H1 (cell line): ENCODE measurements around the gene PHRF1. TPM values are rescaled to one million over a fixed set of nuclear protein-coding genes. Genes with fewer than 3 reads are reported as not detected.

Experiments
- CTCF ChIA-PET: fragments of 300-600 bp; sonication (Branson Sonifier 250); formaldehyde crosslinking; loops from one replicate; lab custom pipeline; 2021; ENCODE audit not compliant: partially characterized antibody; lab: Charles Lee
- POLR2A ChIA-PET: fragments of 300-600 bp; sonication (Branson Sonifier 250); formaldehyde crosslinking; loops from one replicate; lab custom pipeline; 2021; ENCODE audit warnings: inconsistent platforms; ENCODE audit not compliant: partially characterized antibody; lab: Charles Lee
- DNase-seq, 2 experiments: peaks; one replicate each; pipeline versions ENCODE4 v3.0.0 to v3.0.0-alpha.2; 2010 to 2022; ENCODE audit warnings: low spot score in 2 of 2, low read depth in 1 of 2, mixed read lengths in 1 of 2
- FAIRE-seq: peaks from 2 replicates; lab custom pipeline; 2011; peaks lifted over from hg19 to GRCh38; lab: Jason Lieb, UNC
- H2AFZ ChIP-seq: 2 replicates; pipeline ENCODE4 v1.8.1; 2012; ENCODE audit warnings: low read length, inconsistent platforms
- H2AK5ac ChIP-seq: 2 replicates; pipeline ENCODE4 v1.6.1; 2013; ENCODE audit warnings: low read depth, low read length
- H2BK120ac ChIP-seq: replicated peaks from 2 replicates; pipeline ENCODE3; 2013; ENCODE audit warnings: low read depth, low read length, inconsistent platforms
- H2BK12ac ChIP-seq: 2 replicates; pipeline ENCODE4 v1.6.1; 2013; ENCODE audit warnings: low read depth, low read length
- H2BK15ac ChIP-seq: 2 replicates; pipeline ENCODE4 v1.6.1; 2013; ENCODE audit warnings: low read length
- H2BK20ac ChIP-seq: 2 replicates; pipeline ENCODE4 v1.6.1; 2013; ENCODE audit warnings: low read length
- H2BK5ac ChIP-seq: 2 replicates; pipeline ENCODE4 v1.6.1; 2013; ENCODE audit warnings: low read depth, low read length
- H3K14ac ChIP-seq: 2 replicates; pipeline ENCODE4 v1.6.1; 2013; ENCODE audit warnings: inconsistent platforms; ENCODE audit not compliant: insufficient read length
- H3K18ac ChIP-seq: 2 replicates; pipeline ENCODE4 v1.6.1; 2013; ENCODE audit warnings: low read length; ENCODE audit errors: extremely low read depth
- H3K23ac ChIP-seq: 2 replicates; pipeline ENCODE4 v1.6.1; 2013; ENCODE audit warnings: inconsistent platforms; ENCODE audit not compliant: insufficient read length
- H3K23me2 ChIP-seq: 2 replicates; pipeline ENCODE4 v1.6.1; 2013; ENCODE audit warnings: low read depth, low read length
- H3K27ac ChIP-seq: 2 replicates; pipeline ENCODE4 v1.6.1; 2011; ENCODE audit warnings: low read depth, low read length, inconsistent platforms
- H3K27me3 ChIP-seq, 4 experiments: replicated peaks in 1 of 4; 1 replicate in 1 of 4; 2 replicates in 3 of 4; pipeline versions ENCODE4 v1.6.1 to v1.8.1; 2011 to 2013; ENCODE audit warnings: low read length in 3 of 4, mild to moderate bottlenecking in 3 of 4, inconsistent platforms in 2 of 4, mixed read lengths in 2 of 4, moderate library complexity in 1 of 4; ENCODE audit not compliant: control insufficient read depth in 3 of 4, insufficient read depth in 3 of 4; ENCODE audit errors: extremely low read depth in 1 of 4
- H3K36me3 ChIP-seq, 4 experiments: 2 replicates each; pipeline versions ENCODE4 v1.6.1 to v1.8.1; 2011 to 2013; ENCODE audit warnings: mild to moderate bottlenecking in 4 of 4, low read length in 3 of 4, moderate library complexity in 2 of 4, control low read depth in 1 of 4, inconsistent platforms in 1 of 4; ENCODE audit not compliant: insufficient read depth in 4 of 4, control insufficient read depth in 2 of 4
- H3K4ac ChIP-seq: replicated peaks from 2 replicates; pipeline ENCODE3; 2013; ENCODE audit warnings: low read length, low read depth, mixed read lengths, inconsistent platforms; ENCODE audit not compliant: insufficient read length
- H3K4me1 ChIP-seq, 4 experiments: replicated peaks in 1 of 4; 1 replicate in 1 of 4; 2 replicates in 3 of 4; pipeline versions ENCODE4 v1.6.1 to v1.8.1; 2011 to 2013; ENCODE audit warnings: low read length in 3 of 4, inconsistent platforms in 2 of 4, mixed read lengths in 1 of 4; ENCODE audit not compliant: insufficient read depth in 4 of 4, control insufficient read depth in 3 of 4
- H3K4me2 ChIP-seq, 2 experiments: 2 replicates each; pipeline versions ENCODE4 v1.6.1 to v1.8.1; 2011 to 2013; ENCODE audit warnings: low read depth in 2 of 2, low read length in 2 of 2, control low read depth in 1 of 2, inconsistent platforms in 1 of 2, mild to moderate bottlenecking in 1 of 2; ENCODE audit not compliant: insufficient read depth in 1 of 2
- H3K4me3 ChIP-seq, 4 experiments: fragments of 200-600, 300-600 bp in 1 of 4; sonication (generic), shearing (Covaris generic), sonication (Bioruptor Twin) in 1 of 4; 2 replicates each; pipeline versions ENCODE4 v1.5.1 to v1.8.1; 2011 to 2016; ENCODE audit warnings: low read length in 4 of 4, low read depth in 3 of 4, control low read depth in 2 of 4, inconsistent platforms in 2 of 4, mild to moderate bottlenecking in 2 of 4, mixed read lengths in 1 of 4, moderate library complexity in 1 of 4; ENCODE audit not compliant: insufficient read depth in 2 of 4; ENCODE audit errors: extremely low read depth in 1 of 4
- H3K56ac ChIP-seq: replicated peaks from 2 replicates; pipeline ENCODE3; 2013; ENCODE audit warnings: low read depth, mild to moderate bottlenecking, mixed read lengths, low read length, inconsistent platforms; ENCODE audit not compliant: insufficient read length
- H3K79me1 ChIP-seq: 2 replicates; pipeline ENCODE4 v1.6.1; 2013; ENCODE audit warnings: low read depth, low read length, control low read depth
- H3K79me2 ChIP-seq, 2 experiments: 2 replicates each; pipeline versions ENCODE4 v1.6.1 to v1.8.1; 2012 to 2013; ENCODE audit warnings: low read length in 2 of 2, mild to moderate bottlenecking in 2 of 2, inconsistent platforms in 1 of 2; ENCODE audit not compliant: insufficient read depth in 2 of 2, control insufficient read depth in 1 of 2
- H3K9ac ChIP-seq, 4 experiments: replicated peaks in 1 of 4; 1 replicate in 1 of 4; 2 replicates in 3 of 4; pipeline versions ENCODE4 v1.6.1 to v1.8.1; 2011 to 2013; ENCODE audit warnings: low read depth in 3 of 4, low read length in 3 of 4, control low read depth in 2 of 4, mild to moderate bottlenecking in 2 of 4, moderate library complexity in 2 of 4, inconsistent platforms in 1 of 4; ENCODE audit errors: extremely low read depth in 1 of 4
- H3K9me3 ChIP-seq, 2 experiments: 2 replicates each; pipeline versions ENCODE4 v1.6.1 to v1.8.1; 2012 to 2013; ENCODE audit warnings: mild to moderate bottlenecking in 2 of 2, moderate library complexity in 2 of 2, control low read depth in 1 of 2, inconsistent platforms in 1 of 2, low read depth in 1 of 2, low read length in 1 of 2, mixed read lengths in 1 of 2; ENCODE audit not compliant: insufficient read depth in 2 of 2
- H4K20me1 ChIP-seq, 2 experiments: replicated peaks in 1 of 2; 2 replicates each; pipeline versions ENCODE3 to v1.8.1; 2011 to 2013; ENCODE audit warnings: inconsistent platforms in 2 of 2, low read length in 2 of 2, mild to moderate bottlenecking in 1 of 2; ENCODE audit not compliant: insufficient read depth in 2 of 2, control insufficient read depth in 1 of 2
- H4K5ac ChIP-seq: 2 replicates; pipeline ENCODE4 v1.6.1; 2013; ENCODE audit warnings: low read length, low read depth, mixed read lengths, inconsistent platforms; ENCODE audit not compliant: insufficient read length
- H4K8ac ChIP-seq: 2 replicates; pipeline ENCODE4 v1.8.0; 2013; ENCODE audit warnings: mild to moderate bottlenecking, moderate library complexity, low read length, inconsistent platforms; ENCODE audit not compliant: insufficient read depth; ENCODE audit errors: extremely low read depth
- H4K91ac ChIP-seq: replicated peaks from 2 replicates; pipeline ENCODE3; 2013; ENCODE audit warnings: low read length, mixed read lengths, inconsistent platforms; ENCODE audit not compliant: insufficient read length
- BCL11A ChIP-seq, 2 experiments: IDR thresholded peaks; one replicate each; pipeline ENCODE4 v1.6.1; 2011; ENCODE audit warnings: low read depth in 2 of 2, low read length in 2 of 2, mild to moderate bottlenecking in 2 of 2
- TBP ChIP-seq: IDR thresholded peaks from 2 replicates; pipeline ENCODE4 v1.6.1; 2011; ENCODE audit warnings: low read depth, low read length, improper control_type of control experiment
- WGBS, 2 experiments: shearing (Covaris generic) in 1 of 2; methylation state at CpG; one replicate each; pipeline versions ENCODE4 v1.1.6 to v1.1.7; 2013 to 2015; ENCODE audit warnings: low lambda C conversion rate in 2 of 2, mixed read lengths in 2 of 2, inconsistent platforms in 1 of 2, low coverage in 1 of 2, missing lambda C conversion rate in 1 of 2; ENCODE audit not compliant: insufficient replicate concordance in 2 of 2, insufficient coverage in 1 of 2, insufficient read length in 1 of 2; ENCODE audit errors: extremely low coverage in 1 of 2, missing lambda C conversion rate in 1 of 2; 5-methylcytosine and 5-hydroxymethylcytosine counted together
- polyA plus RNA-seq, 7 experiments: library from polyadenylated mRNA; depleted of rRNA in 3 of 7; stranded (reverse) in 5 of 7; unstranded in 2 of 7; fragments of >200 nt in 5 of 7; fragments of 200-250 nt in 2 of 7; gene quantifications; 1 replicate in 5 of 7; 2 replicates in 1 of 7; 4 replicates in 1 of 7; pipeline versions ENCODE4 v1.2.1 to v1.2.3, GENCODE V29; 2011 to 2013; ENCODE audit warnings: missing spikeins in 2 of 7, mixed read lengths in 2 of 7
- total RNA-seq: library from RNA; stranded (reverse); fragmentation: NEBNext Ultra II Directional; extraction: Animal tissue kit (Norgen Biotek cat#: 25700); gene quantifications from 2 replicates; pipeline ENCODE4 v1.2.1, GENCODE V29; 2021

The PHRF1 gene
- total and polyA plus RNA-seq, 2 of the 8 experiments (the other 6 are each of a cell fraction or from before 2014, with no cell fraction given), result 13.4 to 37.3 TPM

DNA sequence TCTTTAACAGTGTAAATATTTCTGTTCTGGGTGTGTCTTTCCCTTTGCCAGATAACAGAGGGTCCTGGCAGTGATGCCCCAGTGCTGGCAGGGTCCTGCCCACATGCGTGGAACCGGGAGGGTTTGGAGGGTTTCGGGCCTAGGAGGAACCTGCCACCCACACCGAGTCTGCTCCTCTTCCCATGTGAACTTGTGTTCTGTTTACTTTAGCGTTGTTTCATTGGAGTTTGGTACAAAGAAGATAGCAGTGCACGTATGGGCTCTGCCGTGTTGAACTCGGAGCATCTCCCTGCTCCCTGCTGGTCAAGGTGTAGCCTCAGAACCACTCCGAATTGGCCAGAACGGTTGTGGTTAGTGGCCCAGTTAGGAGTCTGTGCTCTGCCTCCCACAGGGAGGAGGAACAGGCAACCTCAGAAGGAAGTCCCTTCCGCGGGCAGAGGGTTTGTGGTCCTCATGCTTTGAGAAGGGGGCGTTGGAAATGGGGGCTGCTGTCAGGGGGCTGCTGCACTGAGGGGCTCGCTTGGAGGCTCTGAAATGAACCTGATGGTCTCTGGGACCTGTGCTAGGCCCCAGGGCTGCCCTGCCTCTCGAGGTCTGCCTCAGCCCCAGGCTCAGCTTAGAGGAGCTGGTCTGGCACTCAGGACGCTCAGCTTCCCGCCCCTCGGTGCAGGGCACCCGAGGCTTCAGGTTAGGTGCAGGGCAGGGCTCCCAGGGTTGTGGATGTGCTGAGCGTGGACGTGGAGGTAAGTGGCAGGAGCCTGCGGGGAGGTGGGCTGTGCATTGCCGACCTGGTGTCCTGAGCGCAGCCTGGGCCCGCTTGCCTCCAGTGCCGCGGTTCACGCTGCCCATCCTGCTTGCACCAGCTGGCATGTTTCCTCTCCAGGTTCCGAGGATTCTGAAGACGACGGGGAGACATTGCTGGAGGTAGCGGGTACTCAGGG, 10.4 kb downstream of the PHRF1 start:
- no peak overlapping the region for H3K9ac ChIP-seq
- H3K4me2 ChIP-seq, result no peak overlapping the region
- H3K27ac ChIP-seq, result no peak overlapping the region
- no peak for FAIRE-seq
- no peak overlapping the region for H2BK120ac ChIP-seq
- peaks cover 11% of the 10 kb centered on the region for H3K79me1 ChIP-seq
- no peak overlapping the region for H3K18ac ChIP-seq
- no peak overlapping the region for H2AK5ac ChIP-seq
- POLR2A ChIA-PET, result no interaction called here
- 93% methylated on average over 27 of the region's 32 CpGs; no CpG with 5 or more reads in 1 of the 2 experiments for WGBS, 2 experiments
- no peak overlapping the region for H2BK5ac ChIP-seq
- CTCF ChIA-PET, result interaction anchor here (1.1 to 1.3 kb wide), 2 partner anchors 17 to 197 kb away, joined by 3 read pairs; no protein-coding TSS in a partner anchor
- H3K56ac ChIP-seq, result no peak overlapping the region
- H2BK20ac ChIP-seq, result no peak overlapping the region
- H2BK12ac ChIP-seq, result no peak overlapping the region
- H4K8ac ChIP-seq, result no peak overlapping the region; the same call in 1 of the 2 replicates
- peaks cover 25 to 48% (median 45%) of the 10 kb centered on the region in 4 experiments; a peak in 7 of 8 replicates for H3K36me3 ChIP-seq
- no peak for TF ChIP-seq TBP
- TF ChIP-seq BCL11A (IDR thresholded peaks at IDR 0.05; ENCODE audit: low read depth in 2 of 2, low read length in 2 of 2), result no peak
- no peaks in the 10 kb centered on the region for H3K23me2 ChIP-seq
- H3K4me3 ChIP-seq, result no peak overlapping the region
- H2BK15ac ChIP-seq, result no peak overlapping the region
- H3K9me3 ChIP-seq, result no peaks in the 10 kb centered on the region
- H4K91ac ChIP-seq, result no peak overlapping the region
- no peaks in the 10 kb centered on the region for H3K4me1 ChIP-seq
- DNase-seq, result no peak
- no peaks in the 10 kb centered on the region for H3K27me3 ChIP-seq
- no peak overlapping the region for H3K14ac ChIP-seq
- peaks cover 19 to 26% of the 10 kb centered on the region in 2 experiments for H4K20me1 ChIP-seq
- H3K4ac ChIP-seq, result no peak overlapping the region
- peaks cover 0 to 16% of the 10 kb centered on the region in 2 experiments; a peak in 2 of 4 replicates for H3K79me2 ChIP-seq
- H4K5ac ChIP-seq, result no peak overlapping the region
- no peak overlapping the region for H3K23ac ChIP-seq
- no peak overlapping the region for H2AFZ ChIP-seq
